ENCODE data around the gene CFHR4.
"Not testable (repeated sequence)": the region's sequence is repeated elsewhere in the genome, so short reads cannot be mapped to it uniquely, and the experiment has no call there.

DNA sequence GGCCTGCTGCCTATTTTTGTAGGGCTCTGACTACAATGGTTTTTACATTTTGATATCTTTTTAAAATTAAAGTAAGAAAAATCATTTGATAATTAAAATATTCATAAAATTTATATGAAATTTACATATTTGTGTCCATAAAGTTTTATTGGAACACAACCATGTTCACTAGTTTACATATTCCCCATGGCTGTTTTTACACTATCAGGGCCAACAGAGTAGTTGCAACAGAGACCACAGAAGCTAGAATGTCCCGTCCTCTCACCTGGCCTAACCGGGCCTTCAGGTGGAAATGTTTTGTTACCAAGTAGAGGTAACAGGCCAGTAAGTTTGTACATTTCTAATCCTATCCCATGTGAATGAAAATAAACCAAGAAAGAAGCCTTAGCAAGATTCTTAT, 45.0 kb downstream of the CFHR4 start:
- TF ChIP-seq, protein P1, sequence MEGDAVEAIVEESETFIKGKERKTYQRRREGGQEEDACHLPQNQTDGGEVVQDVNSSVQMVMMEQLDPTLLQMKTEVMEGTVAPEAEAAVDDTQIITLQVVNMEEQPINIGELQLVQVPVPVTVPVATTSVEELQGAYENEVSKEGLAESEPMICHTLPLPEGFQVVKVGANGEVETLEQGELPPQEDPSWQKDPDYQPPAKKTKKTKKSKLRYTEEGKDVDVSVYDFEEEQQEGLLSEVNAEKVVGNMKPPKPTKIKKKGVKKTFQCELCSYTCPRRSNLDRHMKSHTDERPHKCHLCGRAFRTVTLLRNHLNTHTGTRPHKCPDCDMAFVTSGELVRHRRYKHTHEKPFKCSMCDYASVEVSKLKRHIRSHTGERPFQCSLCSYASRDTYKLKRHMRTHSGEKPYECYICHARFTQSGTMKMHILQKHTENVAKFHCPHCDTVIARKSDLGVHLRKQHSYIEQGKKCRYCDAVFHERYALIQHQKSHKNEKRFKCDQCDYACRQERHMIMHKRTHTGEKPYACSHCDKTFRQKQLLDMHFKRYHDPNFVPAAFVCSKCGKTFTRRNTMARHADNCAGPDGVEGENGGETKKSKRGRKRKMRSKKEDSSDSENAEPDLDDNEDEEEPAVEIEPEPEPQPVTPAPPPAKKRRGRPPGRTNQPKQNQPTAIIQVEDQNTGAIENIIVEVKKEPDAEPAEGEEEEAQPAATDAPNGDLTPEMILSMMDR (tag by site-specific recombination; IDR thresholded peaks at IDR 0.05), result not testable (repeated sequence)
- TF ChIP-seq ZNF114, ZNF837, ZNF768 (tag by site-specific recombination; IDR thresholded peaks at IDR 0.05): not testable (repeated sequence)
- TF ChIP-seq, protein P2, sequence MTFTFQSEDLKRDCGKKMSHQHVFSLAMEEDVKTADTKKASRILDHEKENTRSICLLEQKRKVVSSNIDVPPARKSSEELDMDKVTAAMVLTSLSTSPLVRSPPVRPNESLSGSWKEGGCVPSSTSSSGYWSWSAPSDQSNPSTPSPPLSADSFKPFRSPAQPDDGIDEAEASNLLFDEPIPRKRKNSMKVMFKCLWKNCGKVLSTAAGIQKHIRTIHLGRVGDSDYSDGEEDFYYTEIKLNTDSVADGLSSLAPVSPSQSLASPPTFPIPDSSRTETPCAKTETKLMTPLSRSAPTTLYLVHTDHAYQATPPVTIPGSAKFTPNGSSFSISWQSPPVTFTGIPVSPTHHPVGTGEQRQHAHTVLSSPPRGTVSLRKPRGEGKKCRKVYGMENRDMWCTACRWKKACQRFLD (tag by site-specific recombination; IDR thresholded peaks at IDR 0.05), result not testable (repeated sequence)

Measured in HEK293 (cell line).